ENCODE results near the gene NYNRIN.

Gene NYNRIN

GRCh38 chr14:24426912-24427536, 28.2 kb downstream of the NYNRIN start:
- peak overlapping the region; percentile 52 for H3K4me3 Mint-ChIP-seq
- no peaks in the 10 kb centered on the region for H3K9me3 Mint-ChIP-seq
- peaks cover 34% of the 10 kb centered on the region for H3K4me1 Mint-ChIP-seq (ENCODE audit: low read depth)
- H3K27ac Mint-ChIP-seq, result no peak overlapping the region
- H3K36me3 Mint-ChIP-seq (ENCODE audit: low read depth), result peaks cover 5% of the 10 kb centered on the region
- no peaks in the 10 kb centered on the region for H3K27me3 Mint-ChIP-seq (ENCODE audit: low read depth)

GRCh38 chr14:24427537-24428508, 29.0 kb downstream of the NYNRIN start:
- Mint-ChIP-seq H3K27me3 (ENCODE audit: low read depth) (no peaks in the 10 kb centered on the region), H3K4me1 (ENCODE audit: low read depth) (peaks cover 35% of the 10 kb centered on the region), H3K9me3 (no peaks in the 10 kb centered on the region), H3K27ac (peak overlapping the region; percentile 72), H3K4me3 (peak overlapping the region; percentile 65), H3K36me3 (ENCODE audit: low read depth) (peaks cover 8% of the 10 kb centered on the region)

GRCh38 chr14:24428628-24429394, 30.0 kb downstream of the NYNRIN start:
- peak overlapping the region; percentile 98 for H3K27ac Mint-ChIP-seq
- H3K36me3 Mint-ChIP-seq (ENCODE audit: low read depth), result peaks cover 17% of the 10 kb centered on the region
- peaks cover 44% of the 10 kb centered on the region for H3K4me1 Mint-ChIP-seq (ENCODE audit: low read depth)
- H3K27me3 Mint-ChIP-seq (ENCODE audit: low read depth), result no peaks in the 10 kb centered on the region
- H3K9me3 Mint-ChIP-seq, result no peaks in the 10 kb centered on the region
- H3K4me3 Mint-ChIP-seq, result peak overlapping the region; percentile 91

GRCh38 chr14:24429395-24430142, 30.8 kb downstream of the NYNRIN start, which contains the start of the genes CBLN3 and KHNYN:
CBLN3 (minus strand) TSS chr14:24429668; CDS start chr14:24429054, 614 bp downstream.
KHNYN (plus strand) TSS chr14:24429954; CDS start chr14:24430731, 777 bp downstream.
- Mint-ChIP-seq H3K27me3 (ENCODE audit: low read depth) (no peaks in the 10 kb centered on the region), H3K4me1 (ENCODE audit: low read depth) (peaks cover 46% of the 10 kb centered on the region), H3K9me3 (no peaks in the 10 kb centered on the region), H3K4me3 (peak within 1 kb of the TSS; percentile 92), H3K36me3 (ENCODE audit: low read depth) (peaks cover 22% of the 10 kb centered on the region), H3K27ac (peak within 1 kb of the TSS; percentile 98)

- peak overlapping the region; percentile 92 for H3K4me3 Mint-ChIP-seq
- peak overlapping the region; percentile 97 for H3K27ac Mint-ChIP-seq
- H3K9me3 Mint-ChIP-seq, result no peaks in the 10 kb centered on the region
- H3K27me3 Mint-ChIP-seq (ENCODE audit: low read depth), result no peaks in the 10 kb centered on the region
- peaks cover 49% of the 10 kb centered on the region for H3K4me1 Mint-ChIP-seq (ENCODE audit: low read depth)
- H3K36me3 Mint-ChIP-seq (ENCODE audit: low read depth), result peaks cover 28% of the 10 kb centered on the region
Observed at GRCh38 chr14:24430143-24430681, 31.4 kb downstream of the NYNRIN start.

- Mint-ChIP-seq H3K27ac (peak overlapping the region; percentile 97), H3K9me3 (no peaks in the 10 kb centered on the region), H3K4me1 (ENCODE audit: low read depth) (peaks cover 49% of the 10 kb centered on the region), H3K4me3 (peak overlapping the region; percentile 92), H3K27me3 (ENCODE audit: low read depth) (no peaks in the 10 kb centered on the region), H3K36me3 (ENCODE audit: low read depth) (peaks cover 35% of the 10 kb centered on the region)
Observed at GRCh38 chr14:24430682-24431568, 32.1 kb downstream of the NYNRIN start.

- H3K36me3 Mint-ChIP-seq (ENCODE audit: low read depth), result peaks cover 37% of the 10 kb centered on the region
Observed at GRCh38 chr14:24431569-24432258, 32.9 kb downstream of the NYNRIN start.

GRCh38 chr14:24432259-24433131, 33.7 kb downstream of the NYNRIN start:
- H3K27me3 Mint-ChIP-seq (ENCODE audit: low read depth), result no peaks in the 10 kb centered on the region
- H3K4me1 Mint-ChIP-seq (ENCODE audit: low read depth), result peaks cover 55% of the 10 kb centered on the region
- H3K4me3 Mint-ChIP-seq, result no peak overlapping the region
- H3K27ac Mint-ChIP-seq, result peak overlapping the region; percentile 19
- no peaks in the 10 kb centered on the region for H3K9me3 Mint-ChIP-seq
- peaks cover 40% of the 10 kb centered on the region for H3K36me3 Mint-ChIP-seq (ENCODE audit: low read depth)

More at GRCh38 chr14:24431569-24432258, 32.9 kb downstream of the NYNRIN start:
- Mint-ChIP-seq H3K4me3 (peak overlapping the region; percentile 92), H3K4me1 (ENCODE audit: low read depth) (peaks cover 51% of the 10 kb centered on the region), H3K27ac (peak overlapping the region; percentile 97), H3K9me3 (no peaks in the 10 kb centered on the region), H3K27me3 (ENCODE audit: low read depth) (no peaks in the 10 kb centered on the region)

GRCh38 chr14:24434036-24434435, 35.2 kb downstream of the NYNRIN start:
- Mint-ChIP-seq H3K27me3 (ENCODE audit: low read depth) (no peaks in the 10 kb centered on the region), H3K27ac (no peak overlapping the region), H3K9me3 (no peaks in the 10 kb centered on the region), H3K4me1 (ENCODE audit: low read depth) (peaks cover 59% of the 10 kb centered on the region), H3K36me3 (ENCODE audit: low read depth) (peaks cover 49% of the 10 kb centered on the region), H3K4me3 (no peak overlapping the region)

- H3K27ac Mint-ChIP-seq, result no peak overlapping the region
- no peaks in the 10 kb centered on the region for H3K9me3 Mint-ChIP-seq
- H3K4me1 Mint-ChIP-seq (ENCODE audit: low read depth), result peaks cover 57% of the 10 kb centered on the region
- peaks cover 54% of the 10 kb centered on the region for H3K36me3 Mint-ChIP-seq (ENCODE audit: low read depth)
- H3K4me3 Mint-ChIP-seq, result no peak overlapping the region
- H3K27me3 Mint-ChIP-seq (ENCODE audit: low read depth), result no peaks in the 10 kb centered on the region
Observed at GRCh38 chr14:24434676-24435075, 35.9 kb downstream of the NYNRIN start.

- Mint-ChIP-seq H3K27ac (peak overlapping the region; percentile 50), H3K4me1 (ENCODE audit: low read depth) (peaks cover 58% of the 10 kb centered on the region), H3K27me3 (ENCODE audit: low read depth) (no peaks in the 10 kb centered on the region), H3K4me3 (no peak overlapping the region), H3K36me3 (ENCODE audit: low read depth) (peaks cover 54% of the 10 kb centered on the region), H3K9me3 (no peaks in the 10 kb centered on the region)
Observed at GRCh38 chr14:24435192-24435810, 36.5 kb downstream of the NYNRIN start.
